ENCODE results near the gene LDAH. TPM values are rescaled to one million over a fixed set of nuclear protein-coding genes. Genes with fewer than 3 reads are reported as not detected.

LDAH gene
- total RNA-seq, 1 experiment from 2014 or later, result 17.2 TPM

DNA sequence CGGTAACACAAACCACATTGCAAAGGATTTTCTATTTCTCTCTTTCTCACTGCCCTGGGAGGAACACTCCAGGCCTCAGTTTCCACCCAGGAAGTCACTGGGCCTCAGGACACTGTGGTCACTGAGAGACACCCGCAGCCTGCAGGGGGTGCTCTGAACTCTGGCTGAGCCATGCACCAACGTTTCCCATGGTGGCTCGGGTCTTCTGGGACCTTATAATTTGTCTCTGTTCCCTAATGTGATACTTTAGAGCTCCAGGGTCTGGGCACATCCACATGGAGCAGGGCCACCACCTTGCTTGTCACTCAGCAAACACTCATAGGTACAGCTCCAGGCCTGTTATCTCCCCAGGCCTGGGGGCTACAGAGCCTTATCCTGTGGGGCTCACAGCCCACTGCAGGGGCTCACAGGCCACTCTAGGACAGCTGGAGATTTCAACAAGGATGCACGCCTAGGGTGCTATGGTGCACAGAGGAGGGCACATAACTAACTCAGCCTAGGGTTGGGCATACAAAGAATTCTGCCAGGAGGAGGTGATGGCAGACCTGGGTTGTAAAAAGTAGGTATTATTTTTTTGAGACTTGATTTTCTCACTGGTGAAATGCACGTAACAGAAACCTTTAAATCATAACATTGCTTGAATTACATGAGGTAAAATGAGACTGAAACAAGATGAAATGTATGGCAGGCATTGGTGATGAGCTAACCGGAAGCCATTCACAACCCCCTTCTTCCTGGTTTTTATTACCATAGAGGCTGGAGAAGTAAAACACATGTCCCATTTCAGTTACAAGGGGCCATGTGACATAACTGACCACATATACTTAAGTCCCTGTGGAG is 169.0 kb downstream of the LDAH start:
- Histone ChIP-seq H3K4me1 (ENCODE audit: control insufficient read depth, insufficient read depth, low read length) (peaks cover 9% of the 10 kb centered on the region), H3K36me3 (ENCODE audit: control insufficient read depth, insufficient read depth, low read length) (no peaks in the 10 kb centered on the region), H3K4me3 (ENCODE audit: low read depth in 2 of 2, low read length in 2 of 2) (no peak overlapping the region), H3K27me3 (ENCODE audit: control insufficient read depth, insufficient read depth, low read length) (peaks cover 5% of the 10 kb centered on the region), H3K9me3 (ENCODE audit: control insufficient read depth, insufficient read depth, low read depth, low read length) (no peaks in the 10 kb centered on the region), H3K27ac (ENCODE audit: low read length) (no peak overlapping the region)
- TF ChIP-seq, protein P1, sequence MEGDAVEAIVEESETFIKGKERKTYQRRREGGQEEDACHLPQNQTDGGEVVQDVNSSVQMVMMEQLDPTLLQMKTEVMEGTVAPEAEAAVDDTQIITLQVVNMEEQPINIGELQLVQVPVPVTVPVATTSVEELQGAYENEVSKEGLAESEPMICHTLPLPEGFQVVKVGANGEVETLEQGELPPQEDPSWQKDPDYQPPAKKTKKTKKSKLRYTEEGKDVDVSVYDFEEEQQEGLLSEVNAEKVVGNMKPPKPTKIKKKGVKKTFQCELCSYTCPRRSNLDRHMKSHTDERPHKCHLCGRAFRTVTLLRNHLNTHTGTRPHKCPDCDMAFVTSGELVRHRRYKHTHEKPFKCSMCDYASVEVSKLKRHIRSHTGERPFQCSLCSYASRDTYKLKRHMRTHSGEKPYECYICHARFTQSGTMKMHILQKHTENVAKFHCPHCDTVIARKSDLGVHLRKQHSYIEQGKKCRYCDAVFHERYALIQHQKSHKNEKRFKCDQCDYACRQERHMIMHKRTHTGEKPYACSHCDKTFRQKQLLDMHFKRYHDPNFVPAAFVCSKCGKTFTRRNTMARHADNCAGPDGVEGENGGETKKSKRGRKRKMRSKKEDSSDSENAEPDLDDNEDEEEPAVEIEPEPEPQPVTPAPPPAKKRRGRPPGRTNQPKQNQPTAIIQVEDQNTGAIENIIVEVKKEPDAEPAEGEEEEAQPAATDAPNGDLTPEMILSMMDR (IDR thresholded peaks at IDR 0.05), result no peak
- TF ChIP-seq POLR2AphosphoS5 (IDR thresholded peaks at IDR 0.05; ENCODE audit: low read depth, low read length), result no peak
- in situ Hi-C loops (cut with HindIII; ENCODE audit: low pct_unique_long_range_greater_than_20kb, low sequenced_read_pairs), result no loop called here
- POLR2A ChIA-PET, result no interaction called here
- DNase-seq (ENCODE audit: low read depth, low spot score) (no peak), ATAC-seq (no peak)
- BruUV-seq (replicated peaks), result no TSS peak
- intact Hi-C loops (cut with micrococcal nuclease; ENCODE audit: unreplicated experiment), result loop anchor here (5.0 kb wide), 1 partner anchor 212 kb away; no protein-coding TSS in a partner anchor
- CTCF ChIA-PET, result no interaction called here

DNA sequence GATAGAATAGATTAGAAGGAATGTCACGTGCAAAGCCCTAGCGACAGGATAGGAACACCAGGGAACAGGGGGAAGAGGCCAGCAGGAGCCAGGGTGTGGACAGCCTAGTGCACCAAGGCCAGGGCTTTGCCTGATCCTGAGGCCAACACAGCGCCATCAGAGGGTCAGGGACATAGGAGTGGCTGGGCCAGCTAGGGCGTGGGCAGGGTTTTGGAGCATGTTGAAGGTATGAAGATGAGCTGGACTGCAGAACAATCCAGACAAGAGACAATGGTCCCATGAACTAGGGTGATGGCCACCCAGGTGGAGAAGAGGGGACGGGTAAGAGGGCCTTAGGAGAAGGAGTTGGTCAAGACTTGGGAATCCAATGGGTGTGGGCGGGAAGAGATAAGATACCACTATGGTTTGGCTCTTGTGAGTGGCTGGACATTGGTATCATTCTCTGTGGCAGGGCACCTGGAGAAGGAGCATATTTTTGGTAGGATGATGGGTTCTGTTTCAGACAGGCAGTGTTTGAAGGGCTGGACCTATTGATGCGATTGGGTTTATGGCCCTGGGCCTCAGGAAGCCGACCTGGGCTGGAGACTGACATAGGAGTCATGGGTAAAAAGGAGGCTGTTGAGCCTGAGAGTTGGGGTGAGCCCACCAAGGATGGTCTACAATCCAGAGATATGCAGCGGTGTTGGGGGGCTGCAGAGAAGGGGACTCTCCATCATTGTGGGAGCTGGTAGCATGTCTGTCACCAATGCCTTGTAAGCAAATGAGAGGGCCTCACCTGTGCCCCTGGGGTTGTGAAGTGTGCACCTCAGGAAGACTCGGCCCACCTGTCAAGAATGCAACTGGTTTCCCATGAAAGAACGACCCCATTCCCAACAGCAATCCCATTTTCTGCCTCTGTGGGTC is 170.0 kb downstream of the LDAH start:
- no peak overlapping the region for H3K4me3 ChIP-seq (ENCODE audit: low read depth in 2 of 2, low read length in 2 of 2)
- ChIA-PET CTCF (no interaction called here), POLR2A (no interaction called here)
- in situ Hi-C loops (cut with HindIII; ENCODE audit: low pct_unique_long_range_greater_than_20kb, low sequenced_read_pairs) (no loop called here), intact Hi-C loops (cut with micrococcal nuclease; ENCODE audit: unreplicated experiment) (loop anchor here (5.0 kb wide), 1 partner anchor 211 kb away; no protein-coding TSS in a partner anchor)
- peaks cover 9% of the 10 kb centered on the region for H3K4me1 ChIP-seq (ENCODE audit: control insufficient read depth, insufficient read depth, low read length)
- ATAC-seq (no peak), DNase-seq (ENCODE audit: low read depth, low spot score) (no peak)
- TF ChIP-seq POLR2AphosphoS5 (IDR thresholded peaks at IDR 0.05; ENCODE audit: low read depth, low read length) (no peak), TCF7L2 (IDR thresholded peaks at IDR 0.05; ENCODE audit: low read depth, low read length) (no peak), SIN3A (IDR thresholded peaks at IDR 0.05; ENCODE audit: borderline replicate concordance, insufficient read depth, low read depth, low read length) (no peak)
- TF ChIP-seq, protein P1 (IDR thresholded peaks at IDR 0.05), result no peak
- TF ChIP-seq, protein P2, sequence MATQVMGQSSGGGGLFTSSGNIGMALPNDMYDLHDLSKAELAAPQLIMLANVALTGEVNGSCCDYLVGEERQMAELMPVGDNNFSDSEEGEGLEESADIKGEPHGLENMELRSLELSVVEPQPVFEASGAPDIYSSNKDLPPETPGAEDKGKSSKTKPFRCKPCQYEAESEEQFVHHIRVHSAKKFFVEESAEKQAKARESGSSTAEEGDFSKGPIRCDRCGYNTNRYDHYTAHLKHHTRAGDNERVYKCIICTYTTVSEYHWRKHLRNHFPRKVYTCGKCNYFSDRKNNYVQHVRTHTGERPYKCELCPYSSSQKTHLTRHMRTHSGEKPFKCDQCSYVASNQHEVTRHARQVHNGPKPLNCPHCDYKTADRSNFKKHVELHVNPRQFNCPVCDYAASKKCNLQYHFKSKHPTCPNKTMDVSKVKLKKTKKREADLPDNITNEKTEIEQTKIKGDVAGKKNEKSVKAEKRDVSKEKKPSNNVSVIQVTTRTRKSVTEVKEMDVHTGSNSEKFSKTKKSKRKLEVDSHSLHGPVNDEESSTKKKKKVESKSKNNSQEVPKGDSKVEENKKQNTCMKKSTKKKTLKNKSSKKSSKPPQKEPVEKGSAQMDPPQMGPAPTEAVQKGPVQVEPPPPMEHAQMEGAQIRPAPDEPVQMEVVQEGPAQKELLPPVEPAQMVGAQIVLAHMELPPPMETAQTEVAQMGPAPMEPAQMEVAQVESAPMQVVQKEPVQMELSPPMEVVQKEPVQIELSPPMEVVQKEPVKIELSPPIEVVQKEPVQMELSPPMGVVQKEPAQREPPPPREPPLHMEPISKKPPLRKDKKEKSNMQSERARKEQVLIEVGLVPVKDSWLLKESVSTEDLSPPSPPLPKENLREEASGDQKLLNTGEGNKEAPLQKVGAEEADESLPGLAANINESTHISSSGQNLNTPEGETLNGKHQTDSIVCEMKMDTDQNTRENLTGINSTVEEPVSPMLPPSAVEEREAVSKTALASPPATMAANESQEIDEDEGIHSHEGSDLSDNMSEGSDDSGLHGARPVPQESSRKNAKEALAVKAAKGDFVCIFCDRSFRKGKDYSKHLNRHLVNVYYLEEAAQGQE (IDR thresholded peaks at IDR 0.05; ENCODE audit: insufficient read depth in 1 of 2, low read depth in 2 of 2, low read length in 1 of 2), result no peak
- no peaks in the 10 kb centered on the region for H3K36me3 ChIP-seq (ENCODE audit: control insufficient read depth, insufficient read depth, low read length)
- H3K27ac ChIP-seq (ENCODE audit: low read length), result no peak overlapping the region
- H3K9me3 ChIP-seq (ENCODE audit: control insufficient read depth, insufficient read depth, low read depth, low read length), result no peaks in the 10 kb centered on the region
- no TSS peak for BruUV-seq (replicated peaks)
- peaks cover 3% of the 10 kb centered on the region; the same call in 1 of the 2 replicates for H3K27me3 ChIP-seq (ENCODE audit: control insufficient read depth, insufficient read depth, low read length)

All from Panc1 (cell line).